Right cardiac atrium (tissue), 5 donors: ENCODE measurements around the gene TAGLN. TPM values are rescaled to one million over a fixed set of nuclear protein-coding genes. Genes with fewer than 3 reads are reported as not detected.

Experiments used
- ATAC-seq, 2 donors: fragments of 200-7000 bp; cut with Tn5 transposase; one replicate each; pipeline versions ENCODE4 v1.8.0 to v1.9.1; 2020; ENCODE audit warnings: moderate library complexity in 2 of 2, mild to moderate bottlenecking in 1 of 2
- DNase-seq, 3 donors: peaks; one replicate each; pipeline ENCODE4 v3.0.0-alpha.2; 2020
- H3K27ac ChIP-seq: one replicate; pipeline ENCODE4 v1.5.1; 2013; ENCODE audit warnings: mild to moderate bottlenecking, low read length, control low read depth, moderate library complexity
- H3K27me3 ChIP-seq: one replicate; pipeline ENCODE4 v1.6.1; 2013; ENCODE audit not compliant: control insufficient read depth, insufficient read depth
- H3K4me1 ChIP-seq: one replicate; pipeline ENCODE4 v1.6.1; 2013; ENCODE audit warnings: low read length; ENCODE audit not compliant: control insufficient read depth, insufficient read depth
- H3K4me3 ChIP-seq: one replicate; pipeline ENCODE4 v1.5.1; 2013; ENCODE audit warnings: low read length, control low read depth
- H3K9me3 ChIP-seq: one replicate; pipeline ENCODE4 v1.6.1; 2013; ENCODE audit warnings: low read length; ENCODE audit not compliant: control insufficient read depth
- WGBS: extraction: QIAGEN DNeasy Blood & Tissue Kit; methylation state at CpG from one replicate; pipeline ENCODE4 v1.1.7; 2013; 5-methylcytosine and 5-hydroxymethylcytosine counted together
- intact Hi-C, 4 donors: fragments of 100-400 bp; cut with DNase I; formaldehyde crosslinking; loops; one replicate each; pipeline versions ENCODE4 v1.11.0 to v1.14.0; 2022 to 2023
- polyA plus RNA-seq: library from polyadenylated mRNA; stranded (reverse); fragments of 200-250 nt; gene quantifications from one replicate; pipeline ENCODE4 v1.2.3, GENCODE V29; 2013
- total RNA-seq, 4 donors: library from RNA; stranded (reverse); fragmentation: NEBNext Ultra II Directional; extraction: Animal tissue kit (Norgen Biotek cat#: 25700); gene quantifications; one replicate each; pipeline ENCODE4 v1.2.1, GENCODE V29; 2021
- donor health status: healthy with polysubstance abuse.
- donor health status: DM: no; HTN: yes; CAD: no.
- donor health status: DM: no; HTN: no; CAD: no.
- donor health status: DM: no; HTN: yes; CAD: no; lungs with severe emphysema.
- donor health status: DM: yes; HTN: yes; CAD: no.

TAGLN gene
- total and polyA plus RNA-seq, 5 donors = 414 to 1,307 (median 937) TPM

GRCh38 chr11:117217141-117218084 is 18.2 kb downstream of the TAGLN start:
- H3K4me1 ChIP-seq = peaks cover 34% of the 10 kb centered on the region
- H3K9me3 ChIP-seq = no peaks in the 10 kb centered on the region
- peak overlapping the region; percentile 85 for H3K27ac ChIP-seq
- intact Hi-C loops = loop anchor here in 1 of 4 donors (5.0 kb wide), 1 partner anchor 35 kb away; no protein-coding TSS in a partner anchor
- H3K4me3 ChIP-seq = no peak overlapping the region
- 53% methylated on average over 11 of the region's 11 CpGs for WGBS
- H3K27me3 ChIP-seq = no peaks in the 10 kb centered on the region
- DNase-seq (peak; percentile 58 to 68 (median 62)), ATAC-seq (peak; percentile 9 to 48)

GRCh38 chr11:117218133-117218915 is 19.2 kb downstream of the TAGLN start:
- no peak overlapping the region for H3K4me3 ChIP-seq
- intact Hi-C loops = loop anchor here in 1 of 4 donors (5.0 kb wide), 1 partner anchor 36 kb away; no protein-coding TSS in a partner anchor

GRCh38 chr11:117219001-117219400 is 19.8 kb downstream of the TAGLN start:
- peak; percentile 51 to 69 (median 60) for DNase-seq
- H3K4me1 ChIP-seq = peaks cover 34% of the 10 kb centered on the region
- no peaks in the 10 kb centered on the region for H3K27me3 ChIP-seq
- no peak overlapping the region for H3K4me3 ChIP-seq
- intact Hi-C loops = loop anchor here in 1 of 4 donors (5.0 kb wide), 1 partner anchor 37 kb away; no protein-coding TSS in a partner anchor
- no peak for ATAC-seq
- H3K27ac ChIP-seq = peak overlapping the region; percentile 81
- 79% methylated on average over 9 of the region's 9 CpGs for WGBS
- H3K9me3 ChIP-seq = no peaks in the 10 kb centered on the region

More at GRCh38 chr11:117218133-117218915, 19.2 kb downstream of the TAGLN start:
- no peaks in the 10 kb centered on the region for H3K27me3 ChIP-seq
- H3K4me1 ChIP-seq = peaks cover 34% of the 10 kb centered on the region
- peak; percentile 71 to 77 (median 74) for DNase-seq
- peak; percentile 11 to 54 for ATAC-seq
- WGBS = 40% methylated on average over 15 of the region's 15 CpGs
- H3K27ac ChIP-seq = peak overlapping the region; percentile 85
- no peaks in the 10 kb centered on the region for H3K9me3 ChIP-seq

DNA sequence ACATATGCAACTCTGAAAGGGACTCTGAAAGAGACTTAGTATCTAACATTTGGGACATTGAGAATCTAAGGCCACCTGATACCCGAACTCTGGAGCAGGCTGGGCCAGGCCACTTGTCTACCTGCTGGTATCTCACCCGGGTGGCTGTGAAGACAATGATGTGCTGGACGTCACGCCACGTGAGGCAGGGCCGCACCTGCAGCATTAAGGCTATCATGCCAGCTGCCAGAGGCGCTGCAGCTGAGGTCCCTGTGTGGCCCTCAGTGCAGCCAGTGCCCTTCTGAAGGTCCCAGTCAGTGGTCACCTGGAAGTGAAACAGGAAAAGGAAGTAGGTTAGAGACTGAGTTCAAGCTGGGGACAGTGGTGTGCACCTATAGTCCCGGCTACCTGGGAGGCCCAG is 20.3 kb downstream of the TAGLN start:
- H3K27ac ChIP-seq = peak overlapping the region; percentile 81
- no peak for ATAC-seq
- H3K27me3 ChIP-seq = no peaks in the 10 kb centered on the region
- no peak overlapping the region for H3K4me3 ChIP-seq
- peak in 2 of 3 donors; percentile 55 to 64 for DNase-seq
- intact Hi-C loops = loop anchor here in 1 of 4 donors (5.0 kb wide), 1 partner anchor 37 kb away; no protein-coding TSS in a partner anchor
- H3K4me1 ChIP-seq = peaks cover 34% of the 10 kb centered on the region
- WGBS = 80% methylated on average over 8 of the region's 8 CpGs
- no peaks in the 10 kb centered on the region for H3K9me3 ChIP-seq

GRCh38 chr11:117219995-117220394 is 20.8 kb downstream of the TAGLN start:
- ATAC-seq (peak in 1 of 2 donors; percentile 3), DNase-seq (no peak)
- Histone ChIP-seq H3K27ac (peak overlapping the region; percentile 99), H3K9me3 (no peaks in the 10 kb centered on the region), H3K4me3 (no peak overlapping the region), H3K27me3 (no peaks in the 10 kb centered on the region), H3K4me1 (peaks cover 34% of the 10 kb centered on the region)
- intact Hi-C loops = loop anchor here (5.0 to 10.0 kb wide), 4 partner anchors 33 to 425 kb away; partner anchors contain the start of gene APOA5 (in 3 of the 4)
- 72% methylated on average over 4 of the region's 4 CpGs for WGBS

GRCh38 chr11:117220568-117220967 is 21.4 kb downstream of the TAGLN start:
- peak overlapping the region; percentile 99 for H3K27ac ChIP-seq
- WGBS = 24% methylated on average over 9 of the region's 9 CpGs
- H3K27me3 ChIP-seq = no peaks in the 10 kb centered on the region
- H3K4me1 ChIP-seq = peaks cover 34% of the 10 kb centered on the region
- no peaks in the 10 kb centered on the region for H3K9me3 ChIP-seq
- ATAC-seq (peak; percentile 62 to 77), DNase-seq (peak; percentile 91 to 96 (median 93))
- no peak overlapping the region for H3K4me3 ChIP-seq
- intact Hi-C loops = loop anchor here (5.0 to 10.0 kb wide), 3 partner anchors 33 to 426 kb away; partner anchors contain the start of gene APOA5 (in 3 of the 4)

DNA sequence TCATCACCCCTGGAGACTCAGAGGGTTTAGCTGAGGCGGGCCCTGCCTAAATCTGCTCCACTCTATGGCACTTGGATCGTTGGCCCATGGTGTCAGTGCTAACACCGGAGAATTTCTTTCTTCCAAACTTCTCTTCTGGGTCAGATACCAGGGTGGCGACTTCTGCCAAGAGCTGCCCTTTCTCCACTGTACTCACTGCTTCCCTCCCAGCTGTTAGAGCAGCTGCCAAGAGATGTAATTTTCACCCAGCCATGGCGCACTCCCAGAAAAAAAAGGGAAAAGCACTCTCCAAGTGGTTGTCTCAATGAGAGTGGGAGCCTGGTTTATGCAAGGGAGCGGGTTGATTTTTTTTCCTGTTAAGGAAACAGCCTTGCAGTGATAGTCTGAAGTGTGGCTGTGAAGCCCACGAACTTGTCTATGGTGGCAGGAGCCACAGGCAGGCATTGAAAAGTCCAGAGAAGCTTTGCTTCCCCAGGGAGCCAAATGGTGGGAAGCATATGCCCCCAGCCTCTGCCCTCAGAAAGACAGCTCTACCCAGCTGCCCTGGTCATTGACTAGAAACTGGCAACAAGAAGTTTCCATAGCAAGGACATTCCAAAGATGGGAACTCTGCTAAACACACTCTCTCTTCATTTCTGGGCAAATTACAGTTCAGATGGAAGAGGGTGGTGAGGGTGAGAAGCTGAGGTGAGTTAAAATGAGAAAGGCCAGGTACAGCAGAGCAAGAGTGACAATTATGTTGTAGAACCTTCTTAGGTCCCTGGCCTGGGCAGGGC is 22.0 kb downstream of the TAGLN start:
- peak overlapping the region; percentile 99 for H3K27ac ChIP-seq
- 25% methylated on average over 7 of the region's 7 CpGs for WGBS
- DNase-seq (peak; percentile 72 to 86 (median 82)), ATAC-seq (peak; percentile 18 to 45)
- H3K27me3 ChIP-seq = no peaks in the 10 kb centered on the region
- intact Hi-C loops = loop anchor here (5.0 to 10.0 kb wide), 3 partner anchors 34 to 426 kb away; partner anchors contain the start of gene APOA5 (in 3 of the 4)
- peaks cover 34% of the 10 kb centered on the region for H3K4me1 ChIP-seq
- no peaks in the 10 kb centered on the region for H3K9me3 ChIP-seq
- no peak overlapping the region for H3K4me3 ChIP-seq

GRCh38 chr11:117221775-117222517 is 22.8 kb downstream of the TAGLN start:
- H3K4me1 ChIP-seq = peaks cover 34% of the 10 kb centered on the region
- peak overlapping the region; percentile 99 for H3K27ac ChIP-seq
- intact Hi-C loops = loop anchor here (5.0 to 10.0 kb wide), 3 partner anchors 35 to 427 kb away; partner anchors contain the start of gene APOA5 (in 3 of the 4)
- DNase-seq = peak; percentile 83 to 91 (median 88)
- H3K27me3 ChIP-seq = no peaks in the 10 kb centered on the region
- H3K4me3 ChIP-seq = no peak overlapping the region
- no peaks in the 10 kb centered on the region for H3K9me3 ChIP-seq
- 32% methylated on average over 7 of the region's 7 CpGs for WGBS
- ATAC-seq = peak; percentile 53 to 77

DNA sequence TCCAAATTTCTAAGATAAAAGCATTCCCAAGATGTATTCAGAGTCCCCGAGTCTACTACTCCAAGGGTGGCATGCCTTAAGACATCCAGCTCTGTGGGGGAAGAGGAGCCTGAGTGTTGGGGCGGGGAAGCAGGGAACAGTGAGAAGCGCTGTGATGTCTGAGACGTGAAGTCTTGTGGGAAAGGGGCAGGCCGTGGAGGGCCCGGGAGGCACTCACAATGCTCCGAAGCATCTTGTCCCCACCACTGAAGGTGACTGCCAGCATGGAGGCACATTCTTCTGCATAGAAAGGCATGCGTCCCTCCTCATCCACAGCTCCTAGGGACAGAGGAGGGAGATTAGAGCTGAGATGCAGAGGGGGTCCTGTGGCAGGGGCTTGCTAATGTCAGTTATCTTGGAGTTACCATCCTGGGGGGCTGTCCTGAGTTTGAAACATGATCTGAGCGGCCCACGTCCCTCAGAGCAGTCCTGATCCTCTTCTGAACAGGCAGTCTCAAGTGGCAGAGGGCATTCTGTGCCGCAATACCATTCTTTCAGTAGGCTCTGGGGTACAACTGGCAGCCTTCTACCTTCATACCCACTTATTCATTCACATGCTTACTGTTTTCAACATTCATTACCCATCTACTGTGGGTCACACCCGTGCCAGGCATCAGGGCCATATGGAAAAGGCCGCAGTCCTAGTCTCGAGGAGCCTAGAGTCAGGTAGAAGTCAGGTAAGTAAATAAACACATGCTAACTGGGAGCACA is 24.0 kb downstream of the TAGLN start:
- DNase-seq (peak in 1 of 3 donors; percentile 19), ATAC-seq (no peak)
- Histone ChIP-seq H3K27me3 (no peaks in the 10 kb centered on the region), H3K9me3 (no peaks in the 10 kb centered on the region), H3K27ac (no peak overlapping the region), H3K4me1 (peaks cover 27% of the 10 kb centered on the region), H3K4me3 (no peak overlapping the region)
- 89% methylated on average over 14 of the region's 14 CpGs for WGBS
- intact Hi-C loops = loop anchor here (5.0 to 10.0 kb wide), 3 partner anchors 36 to 428 kb away; partner anchors contain the start of gene APOA5 (in 3 of the 4)
